K562 treated with DMSO at 1 percent for 12 hours (cell line): ENCODE measurements around the gene AHR. TPM values are rescaled to one million over a fixed set of nuclear protein-coding genes. Genes with fewer than 3 reads are reported as not detected.

Source experiments
- total RNA-seq: library from RNA; unstranded; fragments of 300-600 nt; gene quantifications from 2 replicates; pipeline ENCODE4 v1.2.3, GENCODE V29; 2022; ENCODE audit not compliant: insufficient read depth

AHR gene
- not detected in 2 replicates for total RNA-seq

GRCh38 chr7:17298102-17298839 lies at the start of gene AHR:
TSS of gene AHR (plus strand) at chr7:17298652. CDS start at chr7:17299265, 613 bp downstream.

